Fibroblast of lung (primary cell): ENCODE results near the gene TIMM44.
"Not testable (repeated sequence)": the region's sequence is repeated elsewhere in the genome, so short reads cannot be mapped to it uniquely, and the experiment has no call there.

Experiments used
- EZH2 ChIP-seq: IDR thresholded peaks from 2 replicates; pipeline ENCODE4 v1.5.1; 2012; ENCODE audit warnings: low read length, control low read depth, mild to moderate bottlenecking; ENCODE audit errors: missing control alignments
- TF ChIP-seq, protein P1 (sequence below), 2 donors: IDR thresholded peaks in 1 of 2; conservative IDR thresholded peaks in 1 of 2; 1 replicate in 1 of 2; 2 replicates in 1 of 2; pipeline ENCODE4 v1.5.1; 2011 to 2012; ENCODE audit warnings: low read length in 2 of 2, control low read depth in 1 of 2, inconsistent platforms in 1 of 2, low read depth in 1 of 2, mild to moderate bottlenecking in 1 of 2

DNA sequence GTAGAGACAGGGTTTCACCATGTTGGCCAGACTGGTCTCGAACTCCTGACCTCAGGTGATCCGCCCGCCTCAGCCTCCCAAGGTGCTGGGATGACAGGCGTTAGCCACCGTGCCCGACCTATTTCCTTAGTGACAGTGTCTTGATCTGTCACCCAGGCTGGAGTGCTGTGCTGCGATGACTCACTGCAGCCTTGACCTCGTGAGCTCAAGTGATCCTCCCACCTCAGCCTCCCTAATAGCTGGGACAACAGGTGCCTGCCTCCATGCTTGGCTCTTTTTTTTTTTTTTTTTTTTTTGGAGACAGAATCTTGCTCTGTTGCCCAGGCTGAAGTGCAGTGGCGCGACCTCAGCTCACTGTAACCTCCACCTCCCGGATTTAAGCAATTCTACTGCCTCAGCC, 13.4 kb downstream of the TIMM44 start:
- TF ChIP-seq, protein P1, sequence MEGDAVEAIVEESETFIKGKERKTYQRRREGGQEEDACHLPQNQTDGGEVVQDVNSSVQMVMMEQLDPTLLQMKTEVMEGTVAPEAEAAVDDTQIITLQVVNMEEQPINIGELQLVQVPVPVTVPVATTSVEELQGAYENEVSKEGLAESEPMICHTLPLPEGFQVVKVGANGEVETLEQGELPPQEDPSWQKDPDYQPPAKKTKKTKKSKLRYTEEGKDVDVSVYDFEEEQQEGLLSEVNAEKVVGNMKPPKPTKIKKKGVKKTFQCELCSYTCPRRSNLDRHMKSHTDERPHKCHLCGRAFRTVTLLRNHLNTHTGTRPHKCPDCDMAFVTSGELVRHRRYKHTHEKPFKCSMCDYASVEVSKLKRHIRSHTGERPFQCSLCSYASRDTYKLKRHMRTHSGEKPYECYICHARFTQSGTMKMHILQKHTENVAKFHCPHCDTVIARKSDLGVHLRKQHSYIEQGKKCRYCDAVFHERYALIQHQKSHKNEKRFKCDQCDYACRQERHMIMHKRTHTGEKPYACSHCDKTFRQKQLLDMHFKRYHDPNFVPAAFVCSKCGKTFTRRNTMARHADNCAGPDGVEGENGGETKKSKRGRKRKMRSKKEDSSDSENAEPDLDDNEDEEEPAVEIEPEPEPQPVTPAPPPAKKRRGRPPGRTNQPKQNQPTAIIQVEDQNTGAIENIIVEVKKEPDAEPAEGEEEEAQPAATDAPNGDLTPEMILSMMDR (conservative IDR thresholded peaks at IDR 0.05 in 1 of 2, IDR thresholded peaks at IDR 0.05 in 1 of 2; ENCODE audit: low read depth in 1 of 2, low read length in 2 of 2), result not testable (repeated sequence)
- TF ChIP-seq EZH2, result not testable (repeated sequence)
